Measurements from ENCODE around the gene GRAMD1B.

Gene GRAMD1B

GRCh38 chr11:123431619-123432018 is 1.6 kb downstream of the GRAMD1B start:
- DNase-seq (ENCODE audit: low read depth): peak; percentile 53
- peak overlapping the region; percentile 63 for H3K4me3 ChIP-seq (ENCODE audit: low read depth, low read length)
- TF ChIP-seq MYC (IDR thresholded peaks at IDR 0.05; ENCODE audit: low read depth, low read length) (no peak), CTCF (IDR thresholded peaks at IDR 0.05; ENCODE audit: low read depth, low read length) (no peak), POLR2A (IDR thresholded peaks at IDR 0.05; ENCODE audit: extremely low read depth, insufficient read length) (no peak), MAX (IDR thresholded peaks at IDR 0.05; ENCODE audit: low read depth, low read length) (no peak)

- TF ChIP-seq CTCF (IDR thresholded peaks at IDR 0.05; ENCODE audit: low read depth, low read length) (peak; percentile 32), MYC (IDR thresholded peaks at IDR 0.05; ENCODE audit: low read depth, low read length) (no peak)
- peak; percentile 60 for DNase-seq (ENCODE audit: low read depth)
- no peak overlapping the region for H3K4me3 ChIP-seq (ENCODE audit: low read depth, low read length)
Observed at GRCh38 chr11:123434262-123434661, 4.2 kb downstream of the GRAMD1B start.

- DNase-seq (ENCODE audit: low read depth): no peak
- no peak for TF ChIP-seq MAX (IDR thresholded peaks at IDR 0.05; ENCODE audit: low read depth, low read length)
- H3K4me3 ChIP-seq (ENCODE audit: low read depth, low read length): no peak overlapping the region
Observed at GRCh38 chr11:123434911-123435310, 4.8 kb downstream of the GRAMD1B start.

- H3K4me3 ChIP-seq (ENCODE audit: low read depth, low read length): no peak overlapping the region
- no peak for DNase-seq (ENCODE audit: low read depth)
Observed at GRCh38 chr11:123437236-123437979, 7.3 kb downstream of the GRAMD1B start.

GRCh38 chr11:123438131-123438627 is 8.1 kb downstream of the GRAMD1B start:
- no peak overlapping the region for H3K4me3 ChIP-seq (ENCODE audit: low read depth, low read length)
- TF ChIP-seq CTCF (IDR thresholded peaks at IDR 0.05; ENCODE audit: low read depth, low read length) (no peak), MYC (IDR thresholded peaks at IDR 0.05; ENCODE audit: low read depth, low read length) (no peak), POLR2A (IDR thresholded peaks at IDR 0.05; ENCODE audit: extremely low read depth, insufficient read length) (no peak)
- no peak for DNase-seq (ENCODE audit: low read depth)

More at GRCh38 chr11:123437236-123437979, 7.3 kb downstream of the GRAMD1B start:
- TF ChIP-seq MAX (IDR thresholded peaks at IDR 0.05; ENCODE audit: low read depth, low read length): no peak

GRCh38 chr11:123439616-123440015 is 9.5 kb downstream of the GRAMD1B start:
- no peak overlapping the region for H3K4me3 ChIP-seq (ENCODE audit: low read depth, low read length)
- no peak for DNase-seq (ENCODE audit: low read depth)
- TF ChIP-seq POLR2A (IDR thresholded peaks at IDR 0.05; ENCODE audit: extremely low read depth, insufficient read length) (no peak), CTCF (IDR thresholded peaks at IDR 0.05; ENCODE audit: low read depth, low read length) (no peak), MYC (IDR thresholded peaks at IDR 0.05; ENCODE audit: low read depth, low read length) (no peak), MAX (IDR thresholded peaks at IDR 0.05; ENCODE audit: low read depth, low read length) (no peak)

GRCh38 chr11:123441161-123441560 is 11.1 kb downstream of the GRAMD1B start:
- no peak overlapping the region for H3K4me3 ChIP-seq (ENCODE audit: low read depth, low read length)
- TF ChIP-seq POLR2A (IDR thresholded peaks at IDR 0.05; ENCODE audit: extremely low read depth, insufficient read length) (no peak), MYC (IDR thresholded peaks at IDR 0.05; ENCODE audit: low read depth, low read length) (no peak), CTCF (IDR thresholded peaks at IDR 0.05; ENCODE audit: low read depth, low read length) (no peak), MAX (IDR thresholded peaks at IDR 0.05; ENCODE audit: low read depth, low read length) (no peak)
- no peak for DNase-seq (ENCODE audit: low read depth)
